Loucy (cell line): ENCODE data around the gene ANKRD65.

Source experiments
- CTCF ChIP-seq: fragments of 200-600 bp; sonication (generic); conservative IDR thresholded peaks from 2 replicates; pipeline ENCODE4 v1.5.1; 2014; ENCODE audit warnings: mild to moderate bottlenecking, antibody characterized with exemption, low read length
- EZH2phosphoT487 ChIP-seq: fragments of 200-600 bp; IDR thresholded peaks from 2 replicates; pipeline ENCODE4 v1.6.1; 2018; ENCODE audit warnings: antibody characterized with exemption, mild to moderate bottlenecking, moderate library complexity, borderline replicate concordance

- TF ChIP-seq CTCF: no peak
- no peak for TF ChIP-seq EZH2phosphoT487
Measured at GRCh38 chr1:1385931-1386330, 35.1 kb downstream of the ANKRD65 start.
